Keratinocyte (primary cell): ENCODE data around the gene FRY. TPM values are rescaled to one million over a fixed set of nuclear protein-coding genes. Genes with fewer than 3 reads are reported as not detected.

ENCODE experiments used
- DNase-seq: peaks from one replicate; pipeline ENCODE4 v3.0.0-alpha.2; 2011; ENCODE audit warnings: low read depth, missing footprints, low spot score
- FAIRE-seq: peaks from 2 replicates; lab custom pipeline; 2011; peaks lifted over from hg19 to GRCh38; lab: Jason Lieb, UNC
- H2AFZ ChIP-seq: 2 replicates; pipeline ENCODE4 v1.6.0; 2012; ENCODE audit warnings: low read length, control low read depth, inconsistent platforms; ENCODE audit not compliant: control insufficient read depth
- H3K27ac ChIP-seq: 2 replicates; pipeline ENCODE4 v1.5.1; 2011; ENCODE audit warnings: low read length; ENCODE audit not compliant: control insufficient read depth, insufficient read depth
- H3K27me3 ChIP-seq: 3 replicates; pipeline ENCODE4 v1.6.0; 2011; ENCODE audit warnings: low read length; ENCODE audit not compliant: control insufficient read depth, insufficient read depth; ENCODE audit errors: extremely low read depth
- H3K36me3 ChIP-seq, 2 experiments: 2 replicates in 1 of 2; 3 replicates in 1 of 2; pipeline ENCODE4 v1.5.1; 2011; ENCODE audit warnings: low read length in 2 of 2, mild to moderate bottlenecking in 1 of 2; ENCODE audit not compliant: control insufficient read depth in 2 of 2, insufficient read depth in 2 of 2; ENCODE audit errors: extremely low read depth in 1 of 2
- H3K4me1 ChIP-seq: 3 replicates; pipeline ENCODE4 v1.5.1; 2011; ENCODE audit warnings: low read length; ENCODE audit not compliant: control insufficient read depth, insufficient read depth; ENCODE audit errors: extremely low read depth
- H3K4me2 ChIP-seq: 3 replicates; pipeline ENCODE4 v1.6.0; 2011; ENCODE audit warnings: low read depth, low read length; ENCODE audit not compliant: control insufficient read depth, insufficient read depth; ENCODE audit errors: extremely low read depth
- H3K4me3 ChIP-seq, 3 experiments: fragments of 200-600 bp in 1 of 3; sonication (generic) in 1 of 3; 2 replicates in 2 of 3; 3 replicates in 1 of 3; pipeline ENCODE4 v1.5.1; 2011 to 2016; ENCODE audit warnings: low read length in 3 of 3, mild to moderate bottlenecking in 3 of 3, control low read depth in 2 of 3, inconsistent platforms in 1 of 3, low read depth in 1 of 3, mixed read lengths in 1 of 3, mixed run types in 1 of 3, moderate library complexity in 1 of 3; ENCODE audit not compliant: control insufficient read depth in 2 of 3, insufficient read depth in 2 of 3; ENCODE audit errors: extremely low read depth in 1 of 3
- H3K79me2 ChIP-seq: 2 replicates; pipeline ENCODE4 v1.6.0; 2012; ENCODE audit warnings: low read length; ENCODE audit not compliant: control insufficient read depth, insufficient read depth
- H3K9ac ChIP-seq: 3 replicates; pipeline ENCODE4 v1.6.0; 2011; ENCODE audit warnings: low read length; ENCODE audit not compliant: control insufficient read depth, insufficient read depth; ENCODE audit errors: extremely low read depth
- H3K9me1 ChIP-seq: 3 replicates; pipeline ENCODE4 v1.6.0; 2011; ENCODE audit warnings: low read length; ENCODE audit not compliant: control insufficient read depth, insufficient read depth; ENCODE audit errors: extremely low read depth
- H3K9me3 ChIP-seq: 2 replicates; pipeline ENCODE4 v1.5.1; 2012; ENCODE audit warnings: low read depth, low read length; ENCODE audit not compliant: control insufficient read depth
- H4K20me1 ChIP-seq: 3 replicates; pipeline ENCODE4 v1.6.0; 2011; ENCODE audit warnings: low read length; ENCODE audit not compliant: control insufficient read depth, insufficient read depth; ENCODE audit errors: extremely low read depth
- EZH2 ChIP-seq: IDR thresholded peaks from one replicate; pipeline ENCODE4 v1.6.1; 2012; ENCODE audit warnings: inconsistent platforms, mild to moderate bottlenecking, low read length, moderate library complexity
- dilution Hi-C: fragments of 300-500 bp; cut with MboI; formaldehyde crosslinking; loops from one replicate; pipeline ENCODE4 v1.7.0; 2020; ENCODE audit warnings: low sequenced_read_pairs; ENCODE audit not compliant: extremely low pct_ligation_motif_present
- polyA plus RNA-seq, 5 experiments: library from polyadenylated mRNA; depleted of rRNA in 3 of 5; stranded (reverse) in 3 of 5; stranded (forward) in 1 of 5; unstranded in 1 of 5; fragments of >200 nt; gene quantifications; 1 replicate in 1 of 5; 2 replicates in 3 of 5; 3 replicates in 1 of 5; pipeline versions ENCODE4 v1.2.1 to v1.2.3, GENCODE V29; 2011 to 2012; ENCODE audit warnings: missing spikeins in 2 of 5, low read depth in 1 of 5, low replicate concordance in 1 of 5
- TF ChIP-seq, protein P1 (sequence below), 3 experiments: IDR thresholded peaks in 1 of 3; conservative IDR thresholded peaks in 1 of 3; optimal IDR thresholded peaks in 1 of 3; 2 replicates in 2 of 3; 3 replicates in 1 of 3; pipeline versions ENCODE3 to v1.5.1; 2011; ENCODE audit warnings: low read length in 3 of 3, mild to moderate bottlenecking in 3 of 3, moderate library complexity in 2 of 3, control low read depth in 1 of 3, inconsistent platforms in 1 of 3; ENCODE audit not compliant: insufficient read depth in 2 of 3; ENCODE audit errors: extremely low read depth in 1 of 3

FRY gene
- polyA plus RNA-seq, 1 donor (not counting 4 experiments of a cell fraction or from before 2014, with no cell fraction given) = 0.80 TPM

DNA sequence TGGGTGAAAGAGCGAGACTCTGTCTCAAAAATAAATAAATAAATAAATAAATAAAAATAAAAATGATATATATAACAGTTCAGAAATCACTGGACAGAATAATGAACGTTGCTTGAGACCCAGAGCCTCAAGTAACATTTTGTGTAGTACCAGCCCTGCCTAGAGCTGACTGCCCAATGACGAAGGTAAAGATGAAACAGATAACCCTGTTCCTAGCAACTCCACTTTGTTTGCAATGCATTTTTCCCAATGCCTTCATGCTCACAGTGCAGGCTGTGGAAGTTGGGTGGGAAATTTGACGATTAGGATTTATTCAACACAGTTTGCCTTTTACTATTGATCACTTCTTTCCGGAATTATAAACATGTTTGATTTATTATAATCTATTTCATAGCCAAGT lies 22.2 kb upstream of the FRY start:
- Histone ChIP-seq H4K20me1 (no peaks in the 10 kb centered on the region), H2AFZ (no peak overlapping the region), H3K79me2 (no peaks in the 10 kb centered on the region), H3K36me3 (no peaks in the 10 kb centered on the region), H3K27ac (no peak overlapping the region), H3K9ac (no peak overlapping the region), H3K9me3 (no peaks in the 10 kb centered on the region), H3K4me3 (no peak overlapping the region), H3K9me1 (no peaks in the 10 kb centered on the region), H3K27me3 (no peaks in the 10 kb centered on the region), H3K4me1 (no peaks in the 10 kb centered on the region), H3K4me2 (no peak overlapping the region)
- no peak for TF ChIP-seq EZH2
- TF ChIP-seq, protein P1, sequence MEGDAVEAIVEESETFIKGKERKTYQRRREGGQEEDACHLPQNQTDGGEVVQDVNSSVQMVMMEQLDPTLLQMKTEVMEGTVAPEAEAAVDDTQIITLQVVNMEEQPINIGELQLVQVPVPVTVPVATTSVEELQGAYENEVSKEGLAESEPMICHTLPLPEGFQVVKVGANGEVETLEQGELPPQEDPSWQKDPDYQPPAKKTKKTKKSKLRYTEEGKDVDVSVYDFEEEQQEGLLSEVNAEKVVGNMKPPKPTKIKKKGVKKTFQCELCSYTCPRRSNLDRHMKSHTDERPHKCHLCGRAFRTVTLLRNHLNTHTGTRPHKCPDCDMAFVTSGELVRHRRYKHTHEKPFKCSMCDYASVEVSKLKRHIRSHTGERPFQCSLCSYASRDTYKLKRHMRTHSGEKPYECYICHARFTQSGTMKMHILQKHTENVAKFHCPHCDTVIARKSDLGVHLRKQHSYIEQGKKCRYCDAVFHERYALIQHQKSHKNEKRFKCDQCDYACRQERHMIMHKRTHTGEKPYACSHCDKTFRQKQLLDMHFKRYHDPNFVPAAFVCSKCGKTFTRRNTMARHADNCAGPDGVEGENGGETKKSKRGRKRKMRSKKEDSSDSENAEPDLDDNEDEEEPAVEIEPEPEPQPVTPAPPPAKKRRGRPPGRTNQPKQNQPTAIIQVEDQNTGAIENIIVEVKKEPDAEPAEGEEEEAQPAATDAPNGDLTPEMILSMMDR (optimal IDR thresholded peaks at IDR 0.05 in 1 of 3, IDR thresholded peaks at IDR 0.05 in 1 of 3, conservative IDR thresholded peaks at IDR 0.05 in 1 of 3; ENCODE audit: extremely low read depth in 1 of 3, insufficient read depth in 2 of 3, low read length in 3 of 3) = no peak
- dilution Hi-C loops = no loop called here
- no peak for DNase-seq
- FAIRE-seq = no peak

DNA sequence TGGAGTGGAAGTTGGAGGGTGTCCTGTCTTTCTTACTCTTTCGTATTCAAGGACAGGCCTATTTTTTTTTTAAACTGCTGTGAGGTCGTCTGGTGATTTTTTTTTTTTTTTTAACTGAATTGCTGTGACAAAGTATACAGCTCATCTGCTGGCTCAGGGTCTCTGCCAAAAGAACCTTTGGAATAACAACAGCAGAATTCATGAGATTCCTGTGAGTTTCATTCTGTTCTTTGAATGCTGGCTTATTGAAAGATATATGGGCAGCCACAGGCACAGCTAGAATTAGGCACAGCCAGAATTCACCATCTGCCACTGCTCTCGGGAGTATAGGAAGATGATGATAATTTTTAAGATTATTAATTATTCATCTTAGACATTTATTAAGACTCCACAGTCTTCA lies 21.4 kb upstream of the FRY start:
- no peaks in the 10 kb centered on the region for H3K27me3 ChIP-seq
- no peak overlapping the region for H3K4me3 ChIP-seq
- H3K4me1 ChIP-seq = no peaks in the 10 kb centered on the region
- H3K79me2 ChIP-seq = no peaks in the 10 kb centered on the region
- DNase-seq (no peak), FAIRE-seq (no peak)
- H3K9me3 ChIP-seq = no peaks in the 10 kb centered on the region
- H4K20me1 ChIP-seq = no peaks in the 10 kb centered on the region
- no peak overlapping the region for H3K9ac ChIP-seq
- no peak overlapping the region for H3K4me2 ChIP-seq
- dilution Hi-C loops = no loop called here
- TF ChIP-seq, protein P1 (optimal IDR thresholded peaks at IDR 0.05 in 1 of 3, IDR thresholded peaks at IDR 0.05 in 1 of 3, conservative IDR thresholded peaks at IDR 0.05 in 1 of 3; ENCODE audit: extremely low read depth in 1 of 3, insufficient read depth in 2 of 3, low read length in 3 of 3) = no peak
- TF ChIP-seq EZH2 = no peak
- H2AFZ ChIP-seq = no peak overlapping the region
- no peaks in the 10 kb centered on the region for H3K36me3 ChIP-seq
- no peaks in the 10 kb centered on the region for H3K9me1 ChIP-seq
- H3K27ac ChIP-seq = no peak overlapping the region
